ENCODE measurements around the gene RNF220. TPM values are rescaled to one million over a fixed set of nuclear protein-coding genes. Genes with fewer than 3 reads are reported as not detected.
"Not testable (repeated sequence)": the region's sequence is repeated elsewhere in the genome, so short reads cannot be mapped to it uniquely, and the experiment has no call there.

Gene RNF220
- polyA plus RNA-seq, 1 donor from 2014 or later, result 142 TPM

DNA sequence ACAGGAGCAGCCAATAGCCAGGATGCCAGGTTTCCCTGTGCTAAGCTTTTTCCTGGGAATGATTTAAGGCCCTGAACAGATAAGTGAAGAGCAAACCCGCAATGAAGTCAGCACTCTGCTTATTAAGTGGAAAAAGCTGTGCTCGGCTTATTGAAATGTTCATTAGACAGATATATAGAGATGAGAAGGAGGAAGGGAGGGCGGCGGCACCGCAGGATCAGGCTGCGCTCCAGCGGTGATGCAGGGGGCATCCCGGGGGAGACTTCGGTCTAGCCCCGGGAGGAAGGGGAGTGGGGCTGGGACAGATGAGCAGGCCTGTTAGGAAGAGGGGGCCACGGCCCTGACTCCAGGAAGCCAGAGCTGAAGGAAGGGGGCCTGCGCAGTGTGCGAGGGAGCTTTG is 154.3 kb downstream of the RNF220 start:
- TF ChIP-seq EP300 (conservative IDR thresholded peaks at IDR 0.05; ENCODE audit: poor library complexity, severe bottlenecking), result no peak
- no peaks in the 10 kb centered on the region for H3K9me3 ChIP-seq (ENCODE audit: low read length)
- H3K9ac ChIP-seq (ENCODE audit: low read length), result no peak overlapping the region
- no peaks in the 10 kb centered on the region for H3K27me3 ChIP-seq (ENCODE audit: insufficient read depth, low read depth, low read length)
- H3F3A ChIP-seq (ENCODE audit: insufficient read depth, low read length, poor library complexity, severe bottlenecking), result no peaks in the 10 kb centered on the region
- no peaks in the 10 kb centered on the region for H3K9me2 ChIP-seq (ENCODE audit: insufficient read depth, low read length)
- H3K4me3 ChIP-seq (ENCODE audit: low read length), result no peak overlapping the region
- H4K20me1 ChIP-seq (ENCODE audit: insufficient read depth), result no peaks in the 10 kb centered on the region
- H2AFZ ChIP-seq (ENCODE audit: low read depth, low read length), result no peak overlapping the region
- no peaks in the 10 kb centered on the region for H3K79me2 ChIP-seq (replicated peaks; ENCODE audit: insufficient read depth, low read length)
- H3K4me2 ChIP-seq (ENCODE audit: low read length), result no peak overlapping the region
- H3K36me3 ChIP-seq (ENCODE audit: insufficient read depth, low read length), result no peaks in the 10 kb centered on the region
- no peak overlapping the region for H3K27ac ChIP-seq (ENCODE audit: low read length)

DNA sequence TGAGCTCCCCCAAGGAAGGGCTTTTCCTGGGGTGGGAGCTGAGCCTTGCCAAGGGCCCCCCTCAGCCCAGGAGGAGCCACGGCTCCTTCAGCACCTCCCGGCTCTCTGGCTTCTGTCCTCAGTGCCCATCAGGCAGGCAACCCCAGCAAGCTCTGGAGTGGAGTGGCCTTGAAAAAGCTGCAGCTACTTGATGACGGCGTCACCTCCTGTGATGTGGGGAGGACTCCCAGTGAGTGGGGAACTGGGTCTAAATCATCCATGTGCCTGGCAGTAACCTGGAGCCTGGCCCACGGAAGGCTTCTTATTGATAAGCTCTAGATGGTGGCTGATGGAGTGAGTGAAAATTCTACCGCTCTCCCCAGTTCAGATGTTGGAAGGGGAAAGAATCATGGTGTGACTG is 154.9 kb downstream of the RNF220 start:
- Histone ChIP-seq H3K27ac (ENCODE audit: low read length) (no peak overlapping the region), H3K36me3 (ENCODE audit: insufficient read depth, low read length) (no peaks in the 10 kb centered on the region), H3K4me3 (ENCODE audit: low read length) (no peak overlapping the region), H3K9me3 (ENCODE audit: low read length) (no peaks in the 10 kb centered on the region), H3K79me2 (replicated peaks; ENCODE audit: insufficient read depth, low read length) (no peaks in the 10 kb centered on the region), H3K27me3 (ENCODE audit: insufficient read depth, low read depth, low read length) (no peaks in the 10 kb centered on the region), H3K9me2 (ENCODE audit: insufficient read depth, low read length) (no peaks in the 10 kb centered on the region), H3F3A (ENCODE audit: insufficient read depth, low read length, poor library complexity, severe bottlenecking) (no peaks in the 10 kb centered on the region), H4K20me1 (ENCODE audit: insufficient read depth) (no peaks in the 10 kb centered on the region), H3K4me2 (ENCODE audit: low read length) (no peak overlapping the region), H2AFZ (ENCODE audit: low read depth, low read length) (no peak overlapping the region), H3K9ac (ENCODE audit: low read length) (no peak overlapping the region)
- TF ChIP-seq MXI1 (conservative IDR thresholded peaks at IDR 0.05; ENCODE audit: poor library complexity, severe bottlenecking) (no peak), TAF1 (IDR thresholded peaks at IDR 0.05; ENCODE audit: low read depth) (no peak), EZH2 (IDR thresholded peaks at IDR 0.05; ENCODE audit: borderline replicate concordance, insufficient read depth, low read length, poor library complexity, severe bottlenecking) (no peak), EP300 (conservative IDR thresholded peaks at IDR 0.05; ENCODE audit: poor library complexity, severe bottlenecking) (no peak), POLR2AphosphoS5 (IDR thresholded peaks at IDR 0.05) (no peak), SMC3 (conservative IDR thresholded peaks at IDR 0.05; ENCODE audit: poor library complexity) (no peak), RAD21 (conservative IDR thresholded peaks at IDR 0.05) (no peak)
- TF ChIP-seq, protein P1, sequence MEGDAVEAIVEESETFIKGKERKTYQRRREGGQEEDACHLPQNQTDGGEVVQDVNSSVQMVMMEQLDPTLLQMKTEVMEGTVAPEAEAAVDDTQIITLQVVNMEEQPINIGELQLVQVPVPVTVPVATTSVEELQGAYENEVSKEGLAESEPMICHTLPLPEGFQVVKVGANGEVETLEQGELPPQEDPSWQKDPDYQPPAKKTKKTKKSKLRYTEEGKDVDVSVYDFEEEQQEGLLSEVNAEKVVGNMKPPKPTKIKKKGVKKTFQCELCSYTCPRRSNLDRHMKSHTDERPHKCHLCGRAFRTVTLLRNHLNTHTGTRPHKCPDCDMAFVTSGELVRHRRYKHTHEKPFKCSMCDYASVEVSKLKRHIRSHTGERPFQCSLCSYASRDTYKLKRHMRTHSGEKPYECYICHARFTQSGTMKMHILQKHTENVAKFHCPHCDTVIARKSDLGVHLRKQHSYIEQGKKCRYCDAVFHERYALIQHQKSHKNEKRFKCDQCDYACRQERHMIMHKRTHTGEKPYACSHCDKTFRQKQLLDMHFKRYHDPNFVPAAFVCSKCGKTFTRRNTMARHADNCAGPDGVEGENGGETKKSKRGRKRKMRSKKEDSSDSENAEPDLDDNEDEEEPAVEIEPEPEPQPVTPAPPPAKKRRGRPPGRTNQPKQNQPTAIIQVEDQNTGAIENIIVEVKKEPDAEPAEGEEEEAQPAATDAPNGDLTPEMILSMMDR (IDR thresholded peaks at IDR 0.05; ENCODE audit: poor library complexity, severe bottlenecking), result no peak
- TF ChIP-seq, protein P2, sequence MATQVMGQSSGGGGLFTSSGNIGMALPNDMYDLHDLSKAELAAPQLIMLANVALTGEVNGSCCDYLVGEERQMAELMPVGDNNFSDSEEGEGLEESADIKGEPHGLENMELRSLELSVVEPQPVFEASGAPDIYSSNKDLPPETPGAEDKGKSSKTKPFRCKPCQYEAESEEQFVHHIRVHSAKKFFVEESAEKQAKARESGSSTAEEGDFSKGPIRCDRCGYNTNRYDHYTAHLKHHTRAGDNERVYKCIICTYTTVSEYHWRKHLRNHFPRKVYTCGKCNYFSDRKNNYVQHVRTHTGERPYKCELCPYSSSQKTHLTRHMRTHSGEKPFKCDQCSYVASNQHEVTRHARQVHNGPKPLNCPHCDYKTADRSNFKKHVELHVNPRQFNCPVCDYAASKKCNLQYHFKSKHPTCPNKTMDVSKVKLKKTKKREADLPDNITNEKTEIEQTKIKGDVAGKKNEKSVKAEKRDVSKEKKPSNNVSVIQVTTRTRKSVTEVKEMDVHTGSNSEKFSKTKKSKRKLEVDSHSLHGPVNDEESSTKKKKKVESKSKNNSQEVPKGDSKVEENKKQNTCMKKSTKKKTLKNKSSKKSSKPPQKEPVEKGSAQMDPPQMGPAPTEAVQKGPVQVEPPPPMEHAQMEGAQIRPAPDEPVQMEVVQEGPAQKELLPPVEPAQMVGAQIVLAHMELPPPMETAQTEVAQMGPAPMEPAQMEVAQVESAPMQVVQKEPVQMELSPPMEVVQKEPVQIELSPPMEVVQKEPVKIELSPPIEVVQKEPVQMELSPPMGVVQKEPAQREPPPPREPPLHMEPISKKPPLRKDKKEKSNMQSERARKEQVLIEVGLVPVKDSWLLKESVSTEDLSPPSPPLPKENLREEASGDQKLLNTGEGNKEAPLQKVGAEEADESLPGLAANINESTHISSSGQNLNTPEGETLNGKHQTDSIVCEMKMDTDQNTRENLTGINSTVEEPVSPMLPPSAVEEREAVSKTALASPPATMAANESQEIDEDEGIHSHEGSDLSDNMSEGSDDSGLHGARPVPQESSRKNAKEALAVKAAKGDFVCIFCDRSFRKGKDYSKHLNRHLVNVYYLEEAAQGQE (IDR thresholded peaks at IDR 0.05; ENCODE audit: borderline replicate concordance), result no peak

DNA sequence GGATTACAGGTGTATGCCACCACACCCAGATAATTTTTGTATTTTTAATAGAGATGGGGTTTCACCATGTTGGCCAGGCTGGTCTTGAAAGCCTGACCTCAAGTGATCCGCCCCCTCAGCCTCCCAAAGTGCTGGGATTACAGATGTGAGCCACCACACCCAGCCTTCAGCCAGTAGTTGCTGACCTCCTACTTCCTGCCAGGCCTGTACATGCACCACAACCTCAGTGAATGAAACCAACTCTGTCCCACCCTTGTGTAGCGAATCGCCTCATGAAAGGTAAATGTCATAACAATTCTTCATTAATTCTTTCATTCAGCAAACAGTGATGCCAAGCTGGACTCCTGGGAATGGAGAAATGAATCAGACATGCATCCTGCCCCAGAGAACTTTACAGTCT is 155.6 kb downstream of the RNF220 start:
- H4K20me1 ChIP-seq (ENCODE audit: insufficient read depth); H3K27ac ChIP-seq (ENCODE audit: low read length); H3K4me3 ChIP-seq (ENCODE audit: low read length); H2AFZ ChIP-seq (ENCODE audit: low read depth, low read length); H3K9ac ChIP-seq (ENCODE audit: low read length); H3K9me3 ChIP-seq (ENCODE audit: low read length); H3K9me2 ChIP-seq (ENCODE audit: insufficient read depth, low read length); H3K4me2 ChIP-seq (ENCODE audit: low read length); H3K79me2 ChIP-seq (replicated peaks; ENCODE audit: insufficient read depth, low read length); H3K36me3 ChIP-seq (ENCODE audit: insufficient read depth, low read length); H3K27me3 ChIP-seq (ENCODE audit: insufficient read depth, low read depth, low read length); H3F3A ChIP-seq (ENCODE audit: insufficient read depth, low read length, poor library complexity, severe bottlenecking): not testable (repeated sequence)
